Measurements from ENCODE around the gene MDC1. TPM values are rescaled to one million over a fixed set of nuclear protein-coding genes. Genes with fewer than 3 reads are reported as not detected.

Gene MDC1
- polyA plus RNA-seq, 6 donors from 2014 or later = 2.0 to 8.3 (median 3.5) TPM

DNA sequence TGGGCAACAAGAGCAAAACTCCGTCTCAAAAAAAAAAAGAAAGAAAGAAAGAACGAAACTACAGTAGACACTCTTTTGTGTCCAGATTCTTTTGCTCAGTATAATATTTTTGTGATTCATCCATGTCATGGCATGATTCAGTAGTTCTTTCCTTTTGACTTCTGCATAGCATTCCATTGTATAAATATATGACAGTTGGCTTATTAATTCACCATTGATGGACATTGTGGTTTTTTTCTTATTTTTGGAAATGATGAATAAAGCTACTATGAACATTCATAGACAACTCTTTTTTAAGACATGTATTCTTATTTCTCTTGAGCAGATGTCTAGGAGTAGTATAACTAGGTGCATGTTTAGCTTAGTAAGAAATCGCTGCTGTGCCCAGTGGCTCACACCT lies 37.5 kb upstream of the MDC1 start:
- Mint-ChIP-seq H3K9me3 (no peaks in the 10 kb centered on the region), H3K27ac (no peak overlapping the region), H3K4me3 (no peak overlapping the region), H3K36me3 (no peaks in the 10 kb centered on the region), H3K27me3 (peaks cover 0 to 14% (median 5%) of the 10 kb centered on the region in 3 donors), H3K4me1 (peaks cover 0 to 18% (median 17%) of the 10 kb centered on the region in 3 donors)
- ATAC-seq (ENCODE audit: low read depth in 2 of 2) = no peak
- DNase-seq = no peak

DNA sequence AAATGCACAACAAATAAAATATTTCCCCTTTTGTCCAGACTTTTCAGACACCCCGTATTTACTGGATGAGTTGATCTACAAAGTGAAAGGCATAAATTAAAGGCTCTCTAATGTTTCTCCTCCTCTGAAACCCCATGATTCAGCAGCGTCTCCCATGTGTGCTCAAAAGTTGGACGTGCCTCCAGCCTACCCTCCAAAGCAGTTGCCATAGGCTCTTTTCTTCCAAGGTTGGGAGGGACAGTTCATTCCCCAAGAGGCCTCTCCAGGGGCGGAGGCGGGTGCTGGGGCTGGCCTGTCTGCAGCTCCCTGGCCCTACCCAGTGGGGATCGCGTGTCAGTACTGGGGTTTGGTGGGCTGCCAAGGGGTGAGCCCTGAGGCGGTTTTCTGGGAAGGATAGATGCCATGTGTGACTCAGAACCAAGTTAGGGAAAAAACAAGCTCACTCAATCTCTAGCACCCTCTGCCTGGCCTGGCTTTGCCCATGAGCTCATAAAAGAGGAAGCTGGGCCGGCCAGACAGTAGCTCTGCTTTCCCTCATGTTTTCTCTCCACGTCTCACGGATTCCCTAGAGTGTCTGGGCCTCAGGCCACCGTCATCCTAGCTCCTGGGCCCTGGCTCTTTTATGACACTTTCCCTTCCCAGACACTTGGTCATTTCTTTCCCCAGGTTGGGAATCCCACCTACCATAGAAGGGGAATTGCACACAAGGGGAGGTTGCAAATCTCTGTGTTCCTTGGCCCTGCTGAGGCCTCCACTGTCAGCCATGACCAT lies 35.3 kb upstream of the MDC1 start:
- ATAC-seq (ENCODE audit: low read depth in 2 of 2) (peak in 1 of 2 donors; percentile 36), DNase-seq (no peak)
- Mint-ChIP-seq H3K4me1 (peaks cover 0 to 7% (median 4%) of the 10 kb centered on the region in 3 donors), H3K36me3 (no peaks in the 10 kb centered on the region), H3K9me3 (no peaks in the 10 kb centered on the region), H3K4me3 (no peak overlapping the region), H3K27me3 (peaks cover 0 to 17% (median 3%) of the 10 kb centered on the region in 3 donors), H3K27ac (peak overlapping the region in 1 of 6 donors; percentile 65)

DNA sequence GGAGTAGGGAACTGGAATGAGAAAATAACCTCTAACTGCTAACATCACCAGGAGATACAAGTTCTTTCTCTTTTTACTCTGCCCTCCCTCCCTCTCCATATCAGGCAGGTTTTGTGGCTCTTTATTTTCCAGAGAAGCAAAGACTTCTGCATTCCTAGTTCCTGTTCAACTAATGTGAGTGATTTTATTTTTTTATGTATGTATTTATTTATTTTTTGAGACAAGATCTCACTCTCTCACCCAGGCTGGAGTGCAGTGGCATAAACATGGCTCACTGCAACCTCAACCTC lies 33.2 kb upstream of the MDC1 start:
- H3K27me3 Mint-ChIP-seq = peaks cover 0 to 15% (median 0%) of the 10 kb centered on the region in 3 donors
- H3K36me3 Mint-ChIP-seq = no peaks in the 10 kb centered on the region
- no peak overlapping the region for H3K4me3 Mint-ChIP-seq
- DNase-seq = no peak
- ATAC-seq (ENCODE audit: low read depth in 2 of 2) = no peak
- H3K4me1 Mint-ChIP-seq = peaks cover 0 to 8% (median 4%) of the 10 kb centered on the region in 3 donors
- no peaks in the 10 kb centered on the region for H3K9me3 Mint-ChIP-seq
- no peak overlapping the region for H3K27ac Mint-ChIP-seq

DNA sequence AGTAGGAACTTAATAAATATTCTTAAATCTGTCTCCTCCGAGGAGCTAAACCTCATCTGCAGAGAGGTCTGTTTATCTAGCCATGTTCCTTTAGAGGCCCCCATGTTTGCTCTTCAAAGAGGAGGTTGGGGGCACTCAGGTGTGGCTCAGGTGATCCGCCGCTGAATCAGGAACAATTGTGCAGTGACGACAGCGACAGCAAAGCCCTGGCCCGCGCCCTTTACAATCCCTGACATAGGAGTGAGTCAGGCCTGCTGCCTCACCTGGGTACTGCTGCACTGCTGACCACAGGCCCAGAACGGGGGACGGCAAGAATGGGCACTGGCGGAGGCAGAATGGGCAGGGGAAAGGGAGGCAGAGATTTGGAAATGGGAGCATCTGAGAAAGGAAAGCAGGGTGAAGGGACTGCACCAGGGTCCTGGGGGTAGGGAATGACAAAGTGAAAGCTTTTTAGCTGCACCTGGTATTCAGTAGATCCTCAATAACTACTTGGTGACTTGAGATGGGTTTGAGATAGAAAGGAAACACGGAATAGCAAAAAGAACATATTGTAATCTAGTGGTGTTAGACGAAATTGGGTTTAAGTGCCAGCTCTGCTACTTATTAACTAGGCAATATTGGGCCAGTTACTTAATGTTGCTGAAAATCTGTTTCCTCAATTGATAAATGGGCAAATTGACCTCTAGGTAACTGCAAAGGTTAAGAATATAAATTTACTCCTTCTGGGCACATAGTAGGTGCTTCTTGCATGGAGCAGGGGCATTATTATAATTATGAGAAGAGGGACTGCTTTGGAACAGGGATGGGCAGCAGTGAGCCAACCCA lies 32.7 kb upstream of the MDC1 start:
- Mint-ChIP-seq H3K27ac (no peak overlapping the region), H3K36me3 (no peaks in the 10 kb centered on the region), H3K27me3 (peaks cover 0 to 15% (median 0%) of the 10 kb centered on the region in 3 donors), H3K4me3 (no peak overlapping the region), H3K9me3 (no peaks in the 10 kb centered on the region), H3K4me1 (peaks cover 3 to 14% (median 4%) of the 10 kb centered on the region in 3 donors)
- DNase-seq (no peak), ATAC-seq (ENCODE audit: low read depth in 2 of 2) (no peak)

DNA sequence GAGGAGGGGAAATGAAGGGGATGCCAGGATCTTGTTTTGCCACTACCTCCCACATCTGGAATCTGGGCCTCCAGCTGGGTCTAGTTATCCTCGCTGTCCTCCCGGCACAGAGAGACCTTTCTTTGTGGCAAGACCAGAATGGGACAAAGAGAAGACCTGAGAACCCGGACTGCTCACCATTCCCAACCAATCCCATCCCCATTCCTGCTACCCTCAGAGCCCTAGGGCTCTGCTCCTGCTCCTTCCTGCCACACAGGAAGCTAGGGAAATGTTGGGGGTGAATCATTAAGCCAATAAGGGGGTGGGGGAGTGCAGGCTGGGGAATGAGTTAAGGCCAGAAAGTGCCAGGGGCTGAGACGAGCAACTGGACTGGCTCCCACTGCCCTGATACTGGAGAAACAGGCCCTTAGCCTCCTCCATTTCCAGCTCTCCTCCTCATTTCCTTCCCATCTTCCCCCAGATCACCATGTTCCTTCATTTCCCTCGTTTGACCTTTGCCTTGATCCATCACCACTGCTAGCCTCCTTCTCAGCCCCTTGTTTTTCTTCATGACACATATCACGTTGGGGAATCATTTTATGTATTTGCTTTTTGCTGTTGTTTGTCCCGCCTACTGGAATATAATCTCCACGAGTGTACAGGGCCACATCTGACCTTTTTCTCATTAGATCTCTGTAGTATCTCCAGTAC lies 31.9 kb upstream of the MDC1 start:
- ATAC-seq (ENCODE audit: low read depth in 2 of 2) (no peak), DNase-seq (no peak)
- Mint-ChIP-seq H3K27me3 (peaks cover 0 to 15% (median 0%) of the 10 kb centered on the region in 3 donors), H3K9me3 (no peaks in the 10 kb centered on the region), H3K4me3 (no peak overlapping the region), H3K27ac (no peak overlapping the region), H3K36me3 (no peaks in the 10 kb centered on the region), H3K4me1 (peaks cover 6 to 21% (median 6%) of the 10 kb centered on the region in 3 donors)

DNA sequence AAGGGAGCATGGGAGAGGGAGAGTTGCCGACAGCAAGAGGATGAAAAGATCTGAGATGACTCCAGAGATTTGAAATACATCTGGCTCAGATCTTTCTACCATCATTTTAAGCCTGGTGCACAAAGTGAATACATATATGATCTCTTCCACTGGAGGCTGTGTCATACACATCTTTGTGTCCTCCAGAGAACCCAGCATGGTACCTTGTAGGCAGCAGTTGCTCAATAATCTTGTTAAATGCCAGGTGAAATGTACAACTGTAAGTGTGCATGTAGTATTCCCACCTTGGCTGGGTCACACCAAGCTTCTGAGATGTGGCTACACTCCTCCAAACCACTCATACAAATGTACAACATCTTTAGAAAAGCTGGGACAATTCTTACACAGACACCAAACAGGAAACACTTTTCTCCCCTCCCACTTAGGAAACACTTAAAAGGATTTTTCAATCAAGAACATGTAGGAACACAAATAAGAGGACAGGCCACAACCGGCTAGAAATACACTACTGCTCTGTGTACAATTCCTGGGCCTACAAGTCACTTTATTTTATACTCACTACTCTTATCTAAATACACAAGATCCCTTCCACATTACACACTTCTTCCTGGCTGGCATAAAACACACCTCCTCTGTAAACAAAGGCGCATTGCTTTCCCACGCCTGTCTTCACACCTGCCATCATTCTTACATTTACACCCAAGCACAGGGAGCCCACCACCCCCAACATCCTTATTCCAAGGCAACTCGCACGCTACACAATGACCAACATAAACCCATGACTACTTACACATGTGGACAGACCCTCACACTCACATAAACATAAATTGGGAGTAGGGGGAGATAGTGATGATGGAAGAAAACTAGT lies 31.1 kb upstream of the MDC1 start:
- no peak overlapping the region for H3K4me3 Mint-ChIP-seq
- peak overlapping the region in 1 of 6 donors; percentile 5 for H3K27ac Mint-ChIP-seq
- H3K36me3 Mint-ChIP-seq = no peaks in the 10 kb centered on the region
- H3K4me1 Mint-ChIP-seq = peaks cover 14 to 29% (median 15%) of the 10 kb centered on the region in 3 donors
- no peak for DNase-seq
- peaks cover 0 to 15% (median 0%) of the 10 kb centered on the region in 3 donors for H3K27me3 Mint-ChIP-seq
- ATAC-seq (ENCODE audit: low read depth in 2 of 2) = no peak
- H3K9me3 Mint-ChIP-seq = no peaks in the 10 kb centered on the region

DNA sequence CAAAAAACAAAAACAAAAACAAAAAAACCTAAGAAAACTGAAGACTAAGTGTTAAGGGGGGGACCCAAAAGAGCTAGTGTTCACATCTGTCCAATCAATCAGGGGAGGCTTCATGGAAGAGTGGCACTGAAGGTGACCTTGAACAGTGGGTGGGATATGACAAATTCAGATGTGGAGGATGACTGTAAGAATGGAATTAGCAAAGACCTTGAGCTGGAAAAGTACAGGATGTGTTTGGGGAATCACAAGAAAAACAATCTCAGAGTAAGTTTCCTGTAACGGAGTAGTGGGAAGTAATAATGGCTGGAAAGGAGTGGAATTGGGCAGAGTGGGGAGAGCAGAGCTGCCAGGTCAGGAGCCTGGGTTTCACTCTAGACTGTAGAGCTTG lies 30.2 kb upstream of the MDC1 start:
- Mint-ChIP-seq H3K27me3 (peaks cover 0 to 10% (median 0%) of the 10 kb centered on the region in 3 donors), H3K4me1 (peaks cover 12 to 28% (median 21%) of the 10 kb centered on the region in 3 donors), H3K4me3 (no peak overlapping the region)

DNA sequence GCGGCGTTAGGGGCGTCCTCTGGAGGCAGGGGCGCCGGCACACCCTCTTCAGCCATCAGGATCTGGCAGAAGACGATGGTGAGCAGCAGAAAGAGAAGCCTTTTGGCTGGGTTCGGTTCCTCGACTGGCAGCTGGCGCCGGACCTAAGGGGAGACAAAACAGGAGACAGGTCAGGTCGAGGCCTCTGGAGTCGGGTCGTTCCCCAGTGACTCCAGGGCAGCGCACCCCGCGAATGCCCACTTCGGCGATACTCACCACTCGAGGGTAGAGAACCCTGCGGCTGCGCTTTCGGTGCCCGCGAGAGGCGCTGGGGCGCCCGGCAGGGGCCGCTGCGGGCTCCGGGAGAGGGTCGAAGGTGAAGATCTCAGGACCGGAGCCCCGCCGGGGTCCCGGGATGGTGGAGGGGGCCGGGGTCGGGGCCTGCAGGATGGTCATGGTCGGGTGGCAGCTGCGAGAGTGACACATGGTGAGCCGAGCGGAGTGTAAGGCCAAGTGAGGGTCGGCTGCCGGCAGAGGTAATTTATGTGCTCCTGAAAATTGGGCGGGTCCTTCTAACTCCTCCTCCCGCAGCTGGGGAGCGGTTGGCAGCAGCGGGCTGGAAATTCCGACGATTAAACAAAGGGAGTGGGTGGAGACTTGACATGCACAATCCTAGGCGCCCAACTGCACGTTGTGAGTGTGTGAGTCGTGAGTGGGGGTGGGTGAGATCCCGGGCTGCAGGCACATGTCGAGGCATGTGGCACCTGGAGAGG lies 27.1 kb upstream of the MDC1 start, which contains the start of gene IER3:
Gene IER3 (minus strand): TSS at position 494 of the 752 bp plus-strand sequence. CDS start 29 bp downstream, at position 465.
- Mint-ChIP-seq H3K27ac (peak within 1 kb of the TSS; percentile 69 to 89 (median 76)), H3K9me3 (no peaks in the 10 kb centered on the region), H3K36me3 (no peaks in the 10 kb centered on the region), H3K4me3 (peak within 1 kb of the TSS; percentile 83 to 96 (median 90)), H3K27me3 (peaks cover 0 to 7% (median 0%) of the 10 kb centered on the region in 3 donors), H3K4me1 (peaks cover 31 to 39% (median 34%) of the 10 kb centered on the region in 3 donors)
- DNase-seq = peak; percentile 61
- peak; percentile 71 to 72 for ATAC-seq (ENCODE audit: low read depth in 2 of 2)

More for the DNA sequence above, 30.2 kb upstream of the MDC1 start:
- no peaks in the 10 kb centered on the region for H3K9me3 Mint-ChIP-seq
- peak overlapping the region in 2 of 6 donors; percentile 25 to 89 for H3K27ac Mint-ChIP-seq
- H3K36me3 Mint-ChIP-seq = no peaks in the 10 kb centered on the region
- DNase-seq (no peak), ATAC-seq (ENCODE audit: low read depth in 2 of 2) (no peak)

DNA sequence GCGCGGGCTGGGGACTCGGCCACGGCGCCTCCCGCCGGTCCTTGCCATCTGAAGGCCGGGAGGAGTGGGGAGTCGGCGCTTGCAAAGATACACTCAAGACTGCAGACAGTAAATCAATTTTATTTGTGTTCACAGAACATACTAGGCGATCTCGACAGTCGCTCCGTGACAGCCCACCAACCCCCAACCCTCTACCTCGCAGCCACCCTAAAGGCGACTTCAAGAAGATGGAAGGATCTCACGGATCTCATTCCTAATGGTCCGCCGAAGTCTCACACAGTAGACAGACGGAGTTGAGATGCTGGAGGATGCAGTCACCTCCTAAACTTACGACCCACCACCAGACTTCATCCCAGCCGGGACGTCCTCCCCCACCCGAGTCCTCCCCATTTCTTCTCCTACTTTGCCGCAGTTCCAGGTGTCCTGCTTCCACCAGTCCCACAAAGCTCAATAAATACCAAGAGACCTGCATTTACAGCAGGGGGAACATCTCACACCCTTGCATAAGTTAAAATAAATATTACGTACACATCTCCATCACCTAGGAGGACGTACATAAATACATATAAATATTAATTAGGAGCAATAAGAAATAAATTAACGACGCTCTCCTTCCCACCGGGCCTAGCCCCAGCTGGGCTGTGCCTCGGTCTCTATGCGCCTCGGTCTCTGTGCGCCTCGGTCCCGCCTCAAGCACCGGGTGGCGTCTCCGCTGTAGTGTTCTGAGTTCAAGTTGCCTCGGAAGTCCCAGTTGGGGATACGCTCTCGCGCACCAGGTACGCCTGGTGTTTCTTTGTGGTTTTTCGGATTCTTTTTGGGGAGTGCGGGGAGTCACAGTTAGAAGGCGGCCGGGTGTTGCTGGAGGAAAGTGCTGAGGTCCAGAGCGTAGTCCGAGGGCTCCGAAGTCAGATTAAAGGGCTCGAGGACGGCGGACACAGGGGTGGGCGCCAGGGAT lies 26.3 kb upstream of the MDC1 start:
- Mint-ChIP-seq H3K27me3 (peaks cover 0 to 7% (median 0%) of the 10 kb centered on the region in 3 donors), H3K4me1 (peaks cover 34 to 39% (median 34%) of the 10 kb centered on the region in 3 donors), H3K27ac (peak overlapping the region; percentile 54 to 89 (median 76)), H3K4me3 (peak overlapping the region; percentile 83 to 96 (median 90)), H3K36me3 (no peaks in the 10 kb centered on the region), H3K9me3 (no peaks in the 10 kb centered on the region)
- DNase-seq (no peak), ATAC-seq (ENCODE audit: low read depth in 2 of 2) (peak; percentile 21 to 22)

DNA sequence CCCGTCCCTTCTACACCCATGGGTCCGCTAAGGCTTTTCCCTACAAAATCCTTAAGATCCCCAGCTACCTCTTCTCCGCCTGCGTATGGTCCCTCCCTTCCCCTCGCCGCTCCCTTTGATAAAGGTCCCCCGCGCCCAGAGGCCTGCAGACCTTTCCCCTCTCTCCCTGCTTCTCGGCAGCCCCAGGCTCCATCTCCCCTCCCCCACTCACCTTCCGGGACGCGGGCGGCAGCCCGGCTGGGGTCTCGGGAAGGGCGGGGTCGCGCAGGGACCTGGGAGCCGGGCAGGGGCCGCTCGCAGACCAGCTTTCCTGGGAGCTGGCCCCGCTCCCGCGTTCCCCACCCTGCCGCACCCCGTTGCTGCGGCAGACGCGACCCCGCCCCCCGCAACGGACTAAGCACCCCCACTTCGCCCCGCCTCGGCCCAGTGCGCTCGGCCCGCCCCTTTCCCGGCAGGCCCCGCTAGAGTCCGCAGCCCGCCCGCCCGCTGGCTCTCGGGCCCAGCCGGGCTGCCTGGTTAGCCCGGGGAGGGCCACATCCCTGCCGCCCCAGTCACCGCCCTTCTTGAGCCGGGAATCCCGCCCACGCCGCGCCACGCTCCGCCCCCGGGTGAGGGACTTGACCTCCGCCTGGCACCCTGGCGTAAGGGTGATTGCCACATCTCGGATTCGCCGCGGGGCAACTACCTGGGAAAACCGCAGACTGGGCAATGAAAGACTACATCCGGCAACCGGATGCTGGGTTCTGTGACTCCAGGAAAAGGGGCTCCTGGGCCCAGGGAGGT lies 25.4 kb upstream of the MDC1 start, which contains the start of gene FLOT1:
Gene FLOT1 (minus strand): TSS at position 372 of the 783 bp plus-strand sequence. CDS start 498 bp downstream, outside the sequence.
- H3K9me3 Mint-ChIP-seq = no peaks in the 10 kb centered on the region
- ATAC-seq (ENCODE audit: low read depth in 2 of 2) (peak; percentile 58 to 60), DNase-seq (peak; percentile 77)
- peak within 1 kb of the TSS; percentile 83 to 96 (median 92) for H3K4me3 Mint-ChIP-seq
- H3K27ac Mint-ChIP-seq = peak within 1 kb of the TSS; percentile 54 to 89 (median 74)
- H3K36me3 Mint-ChIP-seq = no peaks in the 10 kb centered on the region
- H3K4me1 Mint-ChIP-seq = peaks cover 37 to 43% (median 38%) of the 10 kb centered on the region in 3 donors
- peaks cover 0 to 5% (median 0%) of the 10 kb centered on the region in 3 donors for H3K27me3 Mint-ChIP-seq

Measured in naive B cell (primary cell).